HG03103 (cell line): ENCODE data around the gene SMS.

Experiments
- ATAC-seq: cut with Tn5 transposase; IDR thresholded peaks from one replicate; pipeline ENCODE4 v1.9.1; 2021; ENCODE audit warnings: low read depth; ENCODE audit not compliant: unreplicated experiment

SMS gene

GRCh38 chrX:22033818-22034217 lies 93.3 kb downstream of the SMS start:
- ATAC-seq, result no peak

- no peak for ATAC-seq
Measured at GRCh38 chrX:22035236-22035635, 94.7 kb downstream of the SMS start.

- ATAC-seq, result no peak
Measured at GRCh38 chrX:22037225-22037624, 96.7 kb downstream of the SMS start.

GRCh38 chrX:22037911-22038537 lies 97.5 kb downstream of the SMS start:
- ATAC-seq, result no peak

- ATAC-seq, result no peak
Measured at GRCh38 chrX:22039541-22039940, 99.0 kb downstream of the SMS start.

- ATAC-seq, result no peak
Measured at GRCh38 chrX:22040184-22040583, 99.7 kb downstream of the SMS start.

GRCh38 chrX:22041907-22042530 lies 101.5 kb downstream of the SMS start:
- no peak for ATAC-seq

GRCh38 chrX:22043872-22044271 lies 103.4 kb downstream of the SMS start:
- no peak for ATAC-seq
